Spleen (tissue), 11 donors: ENCODE results near the gene FOXC2. TPM values are rescaled to one million over a fixed set of nuclear protein-coding genes. Genes with fewer than 3 reads are reported as not detected.

Experiments
- DNase-seq: peaks from one replicate; pipeline ENCODE4 v3.0.0-alpha.2; 2020
- H3K27ac ChIP-seq, 8 donors: fragments of 200-600 bp; sonication (generic) in 7 of 8; 1 replicate in 4 of 8; 2 replicates in 4 of 8; pipeline versions ENCODE4 v1.5.0 to v1.8.0; 2016 to 2021; ENCODE audit warnings: inconsistent platforms in 4 of 8, mild to moderate bottlenecking in 4 of 8, moderate library complexity in 1 of 8
- H3K27me3 ChIP-seq, 7 donors: fragments of 200-600 bp; sonication (generic) in 6 of 7; replicated peaks in 1 of 7; 1 replicate in 4 of 7; 2 replicates in 3 of 7; pipeline versions ENCODE4 v1.5.0 to v1.8.0; 2016 to 2021; ENCODE audit warnings: inconsistent platforms in 3 of 7, mild to moderate bottlenecking in 1 of 7
- H3K36me3 ChIP-seq, 6 donors: fragments of 200-600 bp; sonication (generic) in 5 of 6; 1 replicate in 4 of 6; 2 replicates in 2 of 6; pipeline versions ENCODE4 v1.5.0 to v1.8.0; 2016 to 2021; ENCODE audit warnings: inconsistent platforms in 2 of 6
- H3K4me1 ChIP-seq, 6 donors: fragments of 200-600 bp; sonication (generic) in 5 of 6; 1 replicate in 3 of 6; 2 replicates in 3 of 6; pipeline versions ENCODE4 v1.5.0 to v1.8.0; 2016 to 2021; ENCODE audit warnings: inconsistent platforms in 3 of 6
- H3K4me3 ChIP-seq, 8 donors: fragments of 200-600 bp; sonication (generic) in 7 of 8; 1 replicate in 4 of 8; 2 replicates in 4 of 8; pipeline versions ENCODE4 v1.5.0 to v1.8.0; 2016 to 2021; ENCODE audit warnings: inconsistent platforms in 4 of 8, mild to moderate bottlenecking in 4 of 8, moderate library complexity in 2 of 8
- H3K9me3 ChIP-seq, 8 donors: fragments of 200-600 bp; sonication (generic) in 7 of 8; 1 replicate in 4 of 8; 2 replicates in 4 of 8; pipeline versions ENCODE4 v1.5.0 to v1.8.0; 2016 to 2021; ENCODE audit warnings: inconsistent platforms in 4 of 8
- CTCF ChIP-seq, 11 experiments: fragments of 200-600 bp in 7 of 11; fragments of 450-650 bp in 4 of 11; sonication (generic) in 4 of 11; IDR thresholded peaks in 8 of 11; conservative IDR thresholded peaks in 3 of 11; 1 replicate in 7 of 11; 2 replicates in 4 of 11; pipeline versions ENCODE4 v1.4.0 to v1.8.0; 2016 to 2021; ENCODE audit warnings: antibody characterized with exemption in 11 of 11, inconsistent platforms in 4 of 11, mild to moderate bottlenecking in 1 of 11
- POLR2A ChIP-seq, 3 donors: fragments of 450-650 bp; IDR thresholded peaks; one replicate each; pipeline ENCODE4 v1.5.1; 2017; ENCODE audit warnings: antibody characterized with exemption in 3 of 3, mild to moderate bottlenecking in 1 of 3
- POLR2AphosphoS5 ChIP-seq, 3 donors: sonication (generic); formaldehyde crosslinking; IDR thresholded peaks; one replicate each; pipeline ENCODE4 v1.5.1; 2017; ENCODE audit warnings: antibody characterized with exemption in 3 of 3
- WGBS, 5 donors: extraction: QIAGEN DNeasy Blood & Tissue Kit in 3 of 5; methylation state at CpG; one replicate each; pipeline versions ENCODE4 v1.1.5 to v1.1.7; 2013 to 2018; 5-methylcytosine and 5-hydroxymethylcytosine counted together
- intact Hi-C: fragments of 100-400 bp; cut with DNase I; formaldehyde crosslinking; loops from one replicate; pipeline ENCODE4 v1.15.0; 2023; ENCODE audit warnings: low total_unique reads
- polyA plus RNA-seq, 3 donors: library from polyadenylated mRNA; stranded (reverse); fragments of 200-250 nt; gene quantifications; one replicate each; pipeline ENCODE4 v1.2.1, GENCODE V29; 2013
- total RNA-seq, 7 donors: library from RNA; depleted of rRNA in 3 of 7; stranded (reverse); fragments of >200 nt in 3 of 7; fragmentation: NEBNext Ultra II Directional in 4 of 7; extraction: Animal tissue kit (Norgen Biotek cat#: 25700) in 4 of 7; gene quantifications; one replicate each; pipeline versions ENCODE4 v1.1.0 to v1.2.1, GENCODE V29; 2016 to 2021
- donor health status: healthy with polysubstance abuse.
- donor health status: DM: no; HTN: no; CAD: no; lungs with moderate emphysema.
- donor health status: DM: no; HTN: no; CAD: no.
- donor health status: Bipolar disorder and iron deficiency.
- donor health status: healthy.
- donor health status: DM: no; HTN: no; CAD: no.
- donor health status: DM: yes; HTN: yes; CAD: no.

FOXC2 gene
- total and polyA plus RNA-seq, 10 donors: 0.05 to 0.10 TPM; not detected in 8

- DNase-seq: no peak
- no peaks in the 10 kb centered on the region for H3K9me3 ChIP-seq
- WGBS, 5 donors: 41 to 68% (median 59%) methylated on average over 6 to 7 of the region's 7 CpGs
- no peaks in the 10 kb centered on the region for H3K36me3 ChIP-seq
- intact Hi-C loops: no loop called here
- no peak overlapping the region for H3K4me3 ChIP-seq
- H3K27me3 ChIP-seq: peaks cover 0 to 22% (median 0%) of the 10 kb centered on the region in 7 donors
- H3K27ac ChIP-seq: peak overlapping the region in 7 of 8 donors; percentile 8 to 62 (median 59)
- TF ChIP-seq POLR2AphosphoS5 (IDR thresholded peaks at IDR 0.05) (peak in 2 of 3 donors; percentile 37), POLR2A (IDR thresholded peaks at IDR 0.05) (no peak), CTCF (IDR thresholded peaks at IDR 0.05 in 8 of 11, conservative IDR thresholded peaks at IDR 0.05 in 3 of 11) (no peak)
- peaks cover 0 to 12% (median 8%) of the 10 kb centered on the region in 6 donors for H3K4me1 ChIP-seq
Measured at GRCh38 chr16:86611525-86611855, 44.9 kb downstream of the FOXC2 start.

GRCh38 chr16:86611941-86612340, 45.3 kb downstream of the FOXC2 start:
- TF ChIP-seq POLR2A (IDR thresholded peaks at IDR 0.05) (no peak), CTCF (IDR thresholded peaks at IDR 0.05 in 8 of 11, conservative IDR thresholded peaks at IDR 0.05 in 3 of 11) (no peak), POLR2AphosphoS5 (IDR thresholded peaks at IDR 0.05) (no peak)
- H3K27me3 ChIP-seq: peaks cover 0 to 22% (median 0%) of the 10 kb centered on the region in 7 donors
- no peak overlapping the region for H3K4me3 ChIP-seq
- WGBS, 5 donors: 71 to 78% (median 76%) methylated on average over 3 of the region's 3 CpGs
- H3K36me3 ChIP-seq: no peaks in the 10 kb centered on the region
- H3K4me1 ChIP-seq: peaks cover 0 to 12% (median 8%) of the 10 kb centered on the region in 6 donors
- H3K9me3 ChIP-seq: no peaks in the 10 kb centered on the region
- DNase-seq: no peak
- peak overlapping the region in 2 of 8 donors; percentile 59 to 61 for H3K27ac ChIP-seq
- intact Hi-C loops: no loop called here

- Histone ChIP-seq H3K36me3 (no peaks in the 10 kb centered on the region), H3K4me3 (no peak overlapping the region), H3K27ac (no peak overlapping the region), H3K27me3 (peaks cover 0 to 25% (median 0%) of the 10 kb centered on the region in 7 donors), H3K4me1 (peaks cover 0 to 12% (median 8%) of the 10 kb centered on the region in 6 donors), H3K9me3 (no peaks in the 10 kb centered on the region)
- no peak for TF ChIP-seq POLR2AphosphoS5 (IDR thresholded peaks at IDR 0.05)
- no peak for TF ChIP-seq POLR2A (IDR thresholded peaks at IDR 0.05)
- TF ChIP-seq CTCF (IDR thresholded peaks at IDR 0.05 in 8 of 11, conservative IDR thresholded peaks at IDR 0.05 in 3 of 11): no peak
- 75 to 90% (median 87%) methylated on average over 5 of the region's 5 CpGs for WGBS, 5 donors
- intact Hi-C loops: no loop called here
- DNase-seq: no peak
Measured at GRCh38 chr16:86614699-86615098, 48.1 kb downstream of the FOXC2 start.

- WGBS, 5 donors: 62 to 79% (median 74%) methylated on average over 5 of the region's 5 CpGs
- Histone ChIP-seq H3K27ac (no peak overlapping the region), H3K4me1 (peaks cover 0 to 3% (median 0%) of the 10 kb centered on the region in 6 donors), H3K36me3 (no peaks in the 10 kb centered on the region), H3K4me3 (no peak overlapping the region), H3K27me3 (peaks cover 0 to 23% (median 0%) of the 10 kb centered on the region in 7 donors), H3K9me3 (no peaks in the 10 kb centered on the region)
- intact Hi-C loops: no loop called here
- no peak for TF ChIP-seq POLR2AphosphoS5 (IDR thresholded peaks at IDR 0.05)
- no peak for TF ChIP-seq POLR2A (IDR thresholded peaks at IDR 0.05)
- DNase-seq: no peak
Measured at GRCh38 chr16:86616906-86617305, 50.3 kb downstream of the FOXC2 start.
